OCI-LY1 (cell line): Measurements from ENCODE around the gene SLC10A4.

Source experiments
- EZH2 ChIP-seq: fragments of 200-600 bp; sonication (generic), shearing (Covaris generic); IDR thresholded peaks from 2 replicates; pipeline ENCODE4 v1.8.0; 2017; ENCODE audit warnings: borderline replicate concordance, mixed run types, mild to moderate bottlenecking, antibody characterized with exemption, low read length, moderate library complexity, mixed read lengths
- TF ChIP-seq, protein P1 (sequence below): fragments of 200-600 bp; sonication (generic), shearing (Covaris generic); IDR thresholded peaks from 2 replicates; pipeline ENCODE4 v1.5.1; 2017; ENCODE audit warnings: mild to moderate bottlenecking, antibody characterized with exemption, low read length, moderate library complexity, mixed read lengths

DNA sequence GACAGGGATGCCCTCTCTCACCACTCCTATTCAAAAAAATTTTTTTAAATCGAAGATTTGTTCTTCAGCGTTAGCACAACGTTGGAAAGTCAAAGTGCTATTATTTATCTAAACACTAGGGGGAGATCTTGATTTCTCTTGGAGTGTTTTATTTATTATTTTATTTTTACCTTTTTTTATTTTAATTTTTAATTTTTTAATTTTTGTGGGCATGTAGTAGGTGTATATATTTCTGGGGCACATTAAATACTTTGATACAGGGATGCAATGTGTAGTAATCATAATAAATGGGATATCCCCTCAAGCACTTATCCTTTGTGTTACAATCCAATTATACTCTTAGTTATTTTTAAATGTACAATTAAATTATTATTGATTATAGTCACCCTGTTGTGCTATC, 37.4 kb upstream of the SLC10A4 start:
- TF ChIP-seq EZH2, result no peak
- TF ChIP-seq, protein P1, sequence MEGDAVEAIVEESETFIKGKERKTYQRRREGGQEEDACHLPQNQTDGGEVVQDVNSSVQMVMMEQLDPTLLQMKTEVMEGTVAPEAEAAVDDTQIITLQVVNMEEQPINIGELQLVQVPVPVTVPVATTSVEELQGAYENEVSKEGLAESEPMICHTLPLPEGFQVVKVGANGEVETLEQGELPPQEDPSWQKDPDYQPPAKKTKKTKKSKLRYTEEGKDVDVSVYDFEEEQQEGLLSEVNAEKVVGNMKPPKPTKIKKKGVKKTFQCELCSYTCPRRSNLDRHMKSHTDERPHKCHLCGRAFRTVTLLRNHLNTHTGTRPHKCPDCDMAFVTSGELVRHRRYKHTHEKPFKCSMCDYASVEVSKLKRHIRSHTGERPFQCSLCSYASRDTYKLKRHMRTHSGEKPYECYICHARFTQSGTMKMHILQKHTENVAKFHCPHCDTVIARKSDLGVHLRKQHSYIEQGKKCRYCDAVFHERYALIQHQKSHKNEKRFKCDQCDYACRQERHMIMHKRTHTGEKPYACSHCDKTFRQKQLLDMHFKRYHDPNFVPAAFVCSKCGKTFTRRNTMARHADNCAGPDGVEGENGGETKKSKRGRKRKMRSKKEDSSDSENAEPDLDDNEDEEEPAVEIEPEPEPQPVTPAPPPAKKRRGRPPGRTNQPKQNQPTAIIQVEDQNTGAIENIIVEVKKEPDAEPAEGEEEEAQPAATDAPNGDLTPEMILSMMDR, result no peak
